ENCODE data around the gene C2orf49.
A peak's percentile ranks its signal among the peaks of the same experiment; 100 is the strongest.

The C2orf49 gene

DNA sequence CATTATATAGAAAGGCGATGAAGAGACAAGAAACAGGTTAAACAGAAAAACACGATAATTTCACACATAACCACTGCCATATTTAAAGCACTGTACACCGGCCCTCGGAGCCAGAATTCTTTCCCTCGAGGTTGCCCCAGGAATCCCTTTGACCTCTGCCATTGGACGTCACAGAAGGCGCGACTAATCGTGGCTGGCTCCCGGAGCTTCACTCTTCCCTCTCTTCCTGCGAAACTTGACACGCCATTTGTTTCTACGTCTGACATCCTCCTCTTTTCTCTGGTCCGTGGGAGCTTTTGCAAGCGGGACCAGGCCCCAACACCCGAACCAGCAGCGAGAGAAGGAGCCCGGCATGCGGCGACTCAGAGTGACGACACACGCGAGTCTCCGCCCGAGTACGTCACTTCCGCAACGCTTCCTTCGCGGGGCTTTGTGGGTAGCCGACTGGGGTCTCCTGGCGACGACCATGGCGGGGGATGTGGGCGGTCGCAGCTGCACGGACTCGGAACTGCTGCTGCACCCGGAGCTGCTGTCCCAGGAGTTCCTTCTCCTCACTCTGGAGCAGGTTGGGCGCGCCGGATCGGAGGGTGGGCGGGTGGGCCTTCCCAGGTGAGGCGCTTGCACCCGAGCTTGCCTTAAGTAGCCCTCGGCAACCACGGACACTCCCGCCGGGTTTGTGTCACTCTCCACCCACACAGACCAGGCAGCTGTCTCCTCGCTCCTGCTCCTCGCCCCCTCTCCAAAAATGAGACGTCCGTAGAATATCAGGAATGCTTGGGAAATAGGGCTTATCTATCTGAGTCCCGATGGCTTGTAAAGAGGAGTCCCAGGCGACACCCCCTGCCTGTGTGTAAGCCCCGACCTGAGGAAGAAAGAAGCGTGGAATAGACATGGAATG lies at the start of gene C2orf49:
Gene C2orf49 (plus strand): TSS at position 419 of the 898 bp plus-strand sequence. CDS start 48 bp downstream, at position 467.
- peak; percentile 89 for DNase-seq

- DNase-seq = peak; percentile 37
These were observed 49.6 kb upstream of the C2orf49 start for GRCh38 chr2:105287692-105288091.

GRCh38 chr2:105288133-105288532 lies 49.2 kb upstream of the C2orf49 start:
- DNase-seq = no peak

- no peak for DNase-seq
These were observed 46.2 kb upstream of the C2orf49 start for GRCh38 chr2:105290981-105291660.

- no peak for DNase-seq
These were observed 45.4 kb upstream of the C2orf49 start for GRCh38 chr2:105291981-105292380.

- no peak for DNase-seq
These were observed 43.3 kb upstream of the C2orf49 start for GRCh38 chr2:105294046-105294445.

DNA sequence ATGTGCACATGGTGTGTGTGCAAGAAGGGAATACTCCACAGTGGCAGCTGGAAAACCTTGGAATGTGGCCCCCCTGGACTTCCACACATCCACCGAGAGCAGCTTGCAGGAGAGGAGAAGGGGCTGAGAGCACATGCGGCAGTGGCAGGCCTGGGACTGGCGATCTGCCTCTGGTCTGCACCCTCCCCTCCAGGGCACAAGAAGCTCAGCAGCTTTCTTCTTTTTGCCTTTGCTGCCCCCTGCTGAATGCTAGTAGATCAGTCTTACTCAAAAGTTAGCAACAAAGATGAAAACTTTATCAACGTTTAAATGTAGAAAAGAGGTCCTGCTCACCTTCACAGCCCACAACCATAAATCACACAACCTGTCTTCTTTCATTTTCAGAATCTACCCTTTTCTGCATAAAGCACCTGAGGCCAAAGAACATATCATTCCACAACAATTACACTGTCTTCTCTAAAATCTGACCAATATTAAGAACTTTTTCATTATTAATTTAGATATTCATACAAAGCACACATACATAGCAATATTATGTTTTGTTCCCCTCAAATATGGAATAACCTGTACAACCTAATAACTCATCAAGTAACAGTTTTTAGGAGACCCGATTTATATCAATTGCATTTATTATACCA lies 42.4 kb upstream of the C2orf49 start:
- DNase-seq = peak; percentile 43

DNA sequence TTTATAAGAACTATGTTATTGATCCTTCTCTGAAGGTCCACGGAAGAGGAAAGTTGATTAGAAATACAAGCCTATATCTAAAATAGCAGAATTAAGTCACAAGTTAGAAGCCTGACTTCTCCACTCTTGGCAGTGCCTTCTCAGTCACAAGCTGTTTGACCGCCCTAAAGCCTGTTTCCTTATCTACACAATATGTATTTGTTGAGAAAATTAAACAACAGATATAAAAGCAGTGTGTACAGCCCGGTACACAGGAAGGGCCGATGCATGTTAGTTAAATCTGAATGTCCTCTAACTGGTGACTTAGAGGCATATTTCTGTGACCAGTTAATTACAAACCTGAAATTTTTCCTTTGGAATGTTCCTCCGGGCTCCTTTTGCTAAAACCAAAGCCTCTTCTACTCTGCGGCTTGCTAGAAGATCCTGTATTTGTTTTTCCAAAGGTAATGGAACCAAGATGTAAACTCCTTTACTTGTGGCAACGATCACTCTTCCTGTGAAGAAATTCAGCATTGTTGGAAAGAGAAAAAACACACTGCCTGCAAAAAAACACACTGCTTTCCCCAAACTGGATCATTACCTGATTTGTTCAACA lies 41.2 kb upstream of the C2orf49 start:
- no peak for DNase-seq

- DNase-seq = no peak
These were observed 40.1 kb upstream of the C2orf49 start for GRCh38 chr2:105297216-105297615.

- no peak for DNase-seq
These were observed 39.3 kb upstream of the C2orf49 start for GRCh38 chr2:105298017-105298416.

GRCh38 chr2:105299290-105299689 lies 38.0 kb upstream of the C2orf49 start:
- DNase-seq = no peak

DNA sequence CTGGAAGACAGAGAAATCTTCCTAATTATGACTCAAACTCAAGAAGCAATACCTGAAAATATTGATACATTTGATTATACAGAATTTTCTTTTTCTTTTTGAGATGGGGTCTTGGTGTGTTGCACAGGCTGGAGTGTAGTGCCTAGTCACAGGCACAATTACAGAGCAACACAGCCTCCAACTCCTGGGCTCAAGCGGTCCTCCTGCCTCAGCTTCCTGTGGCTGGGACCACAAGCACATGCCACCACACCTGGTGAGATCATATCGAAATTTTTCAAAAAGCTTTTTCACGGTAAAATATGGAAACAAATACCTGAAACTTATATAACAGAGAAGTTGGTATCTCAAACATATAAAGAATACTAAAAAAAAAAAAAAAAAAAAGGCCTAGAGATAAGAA lies 35.7 kb upstream of the C2orf49 start:
- DNase-seq = peak; percentile 10

DNA sequence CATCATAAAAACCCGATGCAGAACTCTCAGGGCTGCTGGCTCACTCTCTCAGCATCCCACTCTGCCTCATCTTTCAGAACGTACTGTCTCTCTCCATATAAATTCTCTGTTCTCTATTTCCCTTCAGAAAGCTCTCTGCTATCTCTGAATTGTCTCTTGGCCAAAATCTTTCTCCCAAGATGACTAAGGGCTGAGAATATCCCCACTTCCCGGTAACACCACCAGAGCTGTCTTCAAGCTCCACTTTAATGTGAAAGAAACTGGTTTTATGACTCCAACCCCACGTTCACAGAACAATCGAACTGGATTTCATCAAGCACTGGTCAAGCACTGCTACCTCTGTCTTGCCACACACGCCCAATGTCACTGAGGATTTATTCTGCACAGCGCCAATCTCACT lies 30.2 kb upstream of the C2orf49 start:
- no peak for DNase-seq

- no peak for DNase-seq
These were observed 29.8 kb upstream of the C2orf49 start for GRCh38 chr2:105307550-105307949.

- DNase-seq = no peak
These were observed 29.4 kb upstream of the C2orf49 start for GRCh38 chr2:105307962-105308361.

DNA sequence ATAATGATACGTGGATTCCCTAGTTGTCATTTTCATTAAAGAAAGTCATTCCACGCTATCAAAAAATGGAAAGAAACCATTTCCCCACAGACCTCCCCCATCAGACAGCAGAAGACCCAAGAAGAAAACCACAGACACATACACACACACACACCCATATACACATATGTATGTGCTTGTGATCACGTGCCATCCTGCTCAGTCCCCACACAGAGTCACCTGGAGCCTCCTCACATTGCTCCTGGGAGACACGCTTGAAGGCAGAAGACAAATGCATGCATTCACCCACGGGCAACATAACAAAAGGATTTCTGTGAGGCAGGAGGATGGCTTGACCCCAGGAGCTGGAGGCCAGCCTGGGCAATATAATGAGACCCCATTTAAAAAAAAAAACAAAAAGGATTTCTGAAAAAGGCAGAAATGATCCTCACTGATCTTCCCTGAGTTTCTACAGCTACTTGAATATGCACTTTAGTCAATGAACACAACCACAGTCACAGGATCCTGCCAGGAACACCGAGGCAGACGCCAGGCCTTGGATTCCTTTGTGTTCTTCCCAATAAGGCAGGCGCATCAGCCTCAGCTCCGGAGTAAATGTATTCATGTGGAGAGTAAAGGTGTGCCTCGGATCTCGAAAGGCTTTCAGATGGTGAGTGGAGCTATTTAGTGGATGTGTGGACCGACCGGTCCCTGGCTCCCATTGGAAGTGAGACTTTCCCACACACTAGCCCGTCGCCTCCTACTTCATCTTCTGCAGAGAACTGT lies 28.8 kb upstream of the C2orf49 start:
- no peak for DNase-seq

DNA sequence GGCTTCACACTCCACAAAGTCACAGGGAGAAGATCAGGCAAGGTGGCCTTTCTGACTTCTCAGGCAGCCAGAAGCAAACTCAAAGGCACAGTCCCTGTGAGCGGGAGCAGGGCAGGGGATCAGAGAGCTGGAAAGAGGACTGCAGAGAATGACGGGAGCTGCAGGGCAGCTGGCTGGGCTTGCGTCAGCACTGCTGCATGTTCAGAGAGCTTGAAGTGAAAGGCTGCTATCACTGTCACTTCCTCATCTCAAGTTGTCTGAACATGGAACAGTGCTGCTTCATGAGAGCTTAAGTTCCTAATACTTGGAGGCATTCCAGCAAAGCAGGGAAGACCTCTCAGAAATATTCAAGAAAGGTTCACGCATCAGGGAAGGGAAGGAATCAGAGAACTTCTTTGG lies 28.2 kb upstream of the C2orf49 start:
- no peak for DNase-seq

DNA sequence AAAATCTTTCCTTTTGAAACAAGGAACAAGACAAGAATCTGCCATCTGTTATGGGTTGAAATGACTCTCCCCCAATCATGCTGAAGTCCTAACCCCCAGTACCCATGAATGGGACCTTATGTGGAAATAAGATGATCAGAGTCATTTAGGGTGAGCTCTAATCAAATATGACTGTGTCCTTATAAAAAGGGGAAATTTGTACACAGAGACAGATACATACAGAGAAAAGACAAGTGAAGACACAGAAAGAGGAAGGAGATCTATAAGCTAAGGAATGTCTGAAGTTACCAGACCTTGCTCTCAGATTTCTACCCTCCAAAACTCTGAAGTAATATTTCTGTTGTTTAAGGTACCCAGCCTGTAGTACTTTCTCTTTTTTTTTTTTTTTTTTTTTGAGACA lies 23.5 kb upstream of the C2orf49 start:
- DNase-seq = no peak

DNA sequence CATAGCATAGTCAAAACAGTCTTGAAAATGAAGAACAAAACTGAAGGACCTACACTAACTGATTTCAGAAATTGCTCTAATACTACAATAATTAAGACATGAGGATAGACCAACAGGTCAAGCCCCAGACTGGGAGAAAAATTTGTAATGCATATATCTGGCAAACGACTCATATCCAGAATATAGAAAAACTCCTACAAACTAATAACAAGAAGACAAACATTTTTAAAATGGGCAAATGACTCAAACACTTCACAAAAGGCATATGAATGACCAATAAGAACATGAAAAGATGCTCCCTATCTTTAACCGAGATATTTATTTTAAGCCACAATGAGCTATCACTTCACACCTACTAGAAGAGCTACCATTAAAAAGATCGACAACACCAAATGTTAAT lies 22.0 kb upstream of the C2orf49 start:
- DNase-seq = peak; percentile 52

- no peak for DNase-seq
These were observed 19.4 kb upstream of the C2orf49 start for GRCh38 chr2:105317937-105318336.

- no peak for DNase-seq
These were observed 16.6 kb upstream of the C2orf49 start for GRCh38 chr2:105320651-105321215.

Data from activated CD4-positive, alpha-beta T cell treated with anti-CD3 and anti-CD28 coated beads, Interleukin-2, amount 50 U/mL, for 16 hours (primary cell).